Liver (tissue), 9 donors: ENCODE measurements around the gene DNAAF5. TPM values are rescaled to one million over a fixed set of nuclear protein-coding genes. Genes with fewer than 3 reads are reported as not detected.

Experiments
- DNase-seq: peaks from one replicate; pipeline ENCODE4 v3.0.0-alpha.2; 2017; ENCODE audit warnings: low spot score
- H3K27ac ChIP-seq, 2 donors: one replicate each; pipeline ENCODE4 v1.7.0; 2013; ENCODE audit warnings: inconsistent platforms in 2 of 2, low read length in 2 of 2, control low read depth in 1 of 2, low read depth in 1 of 2, mild to moderate bottlenecking in 1 of 2
- H3K27me3 ChIP-seq, 4 donors: one replicate each; pipeline versions ENCODE4 v1.6.1 to v1.7.0; 2013; ENCODE audit warnings: low read length in 3 of 4, inconsistent platforms in 1 of 4, mild to moderate bottlenecking in 1 of 4, moderate library complexity in 1 of 4; ENCODE audit not compliant: control insufficient read depth in 4 of 4, insufficient read depth in 4 of 4
- H3K36me3 ChIP-seq, 4 donors: one replicate each; pipeline versions ENCODE4 v1.6.1 to v1.7.0; 2013; ENCODE audit warnings: low read length in 3 of 4, mild to moderate bottlenecking in 3 of 4, low read depth in 1 of 4, moderate library complexity in 1 of 4; ENCODE audit not compliant: control insufficient read depth in 4 of 4, insufficient read depth in 3 of 4
- H3K4me1 ChIP-seq, 4 donors: one replicate each; pipeline versions ENCODE4 v1.6.1 to v1.7.0; 2013; ENCODE audit warnings: low read length in 3 of 4, mild to moderate bottlenecking in 3 of 4, moderate library complexity in 1 of 4; ENCODE audit not compliant: control insufficient read depth in 4 of 4, insufficient read depth in 4 of 4
- H3K4me3 ChIP-seq, 3 donors: one replicate each; pipeline versions ENCODE4 v1.6.1 to v1.7.0; 2013; ENCODE audit warnings: low read length in 3 of 3, control low read depth in 1 of 3, low read depth in 1 of 3, mild to moderate bottlenecking in 1 of 3
- H3K9ac ChIP-seq, 2 donors: one replicate each; pipeline ENCODE4 v1.7.0; 2013; ENCODE audit warnings: low read length in 2 of 2, mild to moderate bottlenecking in 2 of 2, moderate library complexity in 2 of 2, control low read depth in 1 of 2, low read depth in 1 of 2
- H3K9me3 ChIP-seq, 4 donors: one replicate each; pipeline versions ENCODE4 v1.6.1 to v1.7.0; 2013; ENCODE audit warnings: low read length in 3 of 4; ENCODE audit not compliant: control insufficient read depth in 4 of 4
- EGR1 ChIP-seq, 2 donors: IDR thresholded peaks; 2 replicates each; pipeline ENCODE4 v1.6.1; 2016 to 2018; ENCODE audit warnings: antibody characterized with exemption in 2 of 2, low read depth in 2 of 2
- FOXA1 ChIP-seq: IDR thresholded peaks from 2 replicates; pipeline ENCODE4 v1.6.1; 2016; ENCODE audit warnings: antibody characterized with exemption
- FOXA2 ChIP-seq: IDR thresholded peaks from 2 replicates; pipeline ENCODE4 v1.6.1; 2016; ENCODE audit warnings: antibody characterized with exemption
- GABPA ChIP-seq, 2 donors: IDR thresholded peaks in 1 of 2; conservative IDR thresholded peaks in 1 of 2; 2 replicates each; pipeline ENCODE4 v1.6.1; 2016; ENCODE audit warnings: antibody characterized with exemption in 2 of 2, mild to moderate bottlenecking in 1 of 2, moderate library complexity in 1 of 2
- HNF4A ChIP-seq, 2 donors: conservative IDR thresholded peaks; 2 replicates each; pipeline ENCODE4 v1.6.1; 2016; ENCODE audit warnings: antibody characterized with exemption in 2 of 2, mild to moderate bottlenecking in 2 of 2
- HNF4G ChIP-seq: IDR thresholded peaks from 2 replicates; pipeline ENCODE4 v1.6.1; 2016; ENCODE audit warnings: antibody characterized with exemption
- JUND ChIP-seq, 2 donors: IDR thresholded peaks; 2 replicates each; pipeline ENCODE4 v1.6.1; 2016; ENCODE audit warnings: antibody characterized with exemption in 2 of 2
- NR2F2 ChIP-seq: IDR thresholded peaks from 2 replicates; pipeline ENCODE4 v1.6.1; 2016; ENCODE audit warnings: antibody characterized with exemption
- RXRA ChIP-seq, 2 donors: IDR thresholded peaks; 2 replicates each; pipeline ENCODE4 v1.6.1; 2017 to 2018; ENCODE audit warnings: antibody characterized with exemption in 2 of 2, mild to moderate bottlenecking in 1 of 2
- SP1 ChIP-seq: IDR thresholded peaks from 2 replicates; pipeline ENCODE4 v1.6.1; 2018; ENCODE audit warnings: antibody characterized with exemption, mild to moderate bottlenecking
- TAF1 ChIP-seq: conservative IDR thresholded peaks from 2 replicates; pipeline ENCODE4 v1.6.1; 2016; ENCODE audit warnings: antibody characterized with exemption, mild to moderate bottlenecking
- YY1 ChIP-seq: IDR thresholded peaks from 2 replicates; pipeline ENCODE4 v1.6.1; 2016; ENCODE audit warnings: antibody characterized with exemption, mild to moderate bottlenecking
- WGBS: extraction: QIAGEN DNeasy Blood & Tissue Kit; methylation state at CpG from one replicate; pipeline ENCODE4 v1.1.7; 2013; 5-methylcytosine and 5-hydroxymethylcytosine counted together
- polyA plus RNA-seq, 2 donors: library from polyadenylated mRNA; stranded (reverse) in 1 of 2; unstranded in 1 of 2; fragments of 200-250 nt in 1 of 2; fragments of >200 nt in 1 of 2; fragmentation: Nextera tagmentation in 1 of 2; extraction: Ambion mirVana in 1 of 2; gene quantifications; one replicate each; pipeline versions ENCODE4 v1.2.1 to v1.2.3, GENCODE V29; 2013 to 2015
- total RNA-seq, 2 donors: library from RNA; depleted of rRNA; stranded (reverse); fragments of >200 nt; gene quantifications; one replicate each; pipeline ENCODE4 v1.2.3, GENCODE V29; 2014
- TF ChIP-seq, protein P1 (sequence below): IDR thresholded peaks from 2 replicates; pipeline ENCODE4 v1.6.1; 2016; ENCODE audit warnings: antibody characterized with exemption
- TF ChIP-seq, protein P2 (sequence below): IDR thresholded peaks from 2 replicates; pipeline ENCODE4 v1.6.1; 2016; ENCODE audit warnings: antibody characterized with exemption
- TF ChIP-seq, protein P3 (sequence below): IDR thresholded peaks from 2 replicates; pipeline ENCODE4 v1.6.1; 2016; ENCODE audit warnings: antibody characterized with exemption, mild to moderate bottlenecking
- donor health status: healthy.
- donor health status: healthy.
- donor health status: healthy.
- donor health status: healthy.
- donor health status: healthy.

Gene DNAAF5
- total and polyA plus RNA-seq, 4 donors, result 3.1 to 11.1 (median 9.5) TPM

- no peaks in the 10 kb centered on the region for H3K9me3 ChIP-seq
- peaks cover 0 to 4% (median 3%) of the 10 kb centered on the region in 4 donors for H3K36me3 ChIP-seq
- no peak for DNase-seq
- H3K9ac ChIP-seq, result no peak overlapping the region
- 93% methylated on average over 8 of the region's 8 CpGs for WGBS
- TF ChIP-seq HNF4A (conservative IDR thresholded peaks at IDR 0.05) (no peak), HNF4G (no peak), RXRA (IDR thresholded peaks at IDR 0.05) (no peak), FOXA2 (no peak)
- TF ChIP-seq, protein P1, sequence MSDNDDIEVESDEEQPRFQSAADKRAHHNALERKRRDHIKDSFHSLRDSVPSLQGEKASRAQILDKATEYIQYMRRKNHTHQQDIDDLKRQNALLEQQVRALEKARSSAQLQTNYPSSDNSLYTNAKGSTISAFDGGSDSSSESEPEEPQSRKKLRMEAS, result no peak
- TF ChIP-seq, protein P2, sequence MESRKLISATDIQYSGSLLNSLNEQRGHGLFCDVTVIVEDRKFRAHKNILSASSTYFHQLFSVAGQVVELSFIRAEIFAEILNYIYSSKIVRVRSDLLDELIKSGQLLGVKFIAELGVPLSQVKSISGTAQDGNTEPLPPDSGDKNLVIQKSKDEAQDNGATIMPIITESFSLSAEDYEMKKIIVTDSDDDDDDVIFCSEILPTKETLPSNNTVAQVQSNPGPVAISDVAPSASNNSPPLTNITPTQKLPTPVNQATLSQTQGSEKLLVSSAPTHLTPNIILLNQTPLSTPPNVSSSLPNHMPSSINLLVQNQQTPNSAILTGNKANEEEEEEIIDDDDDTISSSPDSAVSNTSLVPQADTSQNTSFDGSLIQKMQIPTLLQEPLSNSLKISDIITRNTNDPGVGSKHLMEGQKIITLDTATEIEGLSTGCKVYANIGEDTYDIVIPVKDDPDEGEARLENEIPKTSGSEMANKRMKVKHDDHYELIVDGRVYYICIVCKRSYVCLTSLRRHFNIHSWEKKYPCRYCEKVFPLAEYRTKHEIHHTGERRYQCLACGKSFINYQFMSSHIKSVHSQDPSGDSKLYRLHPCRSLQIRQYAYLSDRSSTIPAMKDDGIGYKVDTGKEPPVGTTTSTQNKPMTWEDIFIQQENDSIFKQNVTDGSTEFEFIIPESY, result no peak
- no peaks in the 10 kb centered on the region for H3K27me3 ChIP-seq
- H3K4me1 ChIP-seq, result peaks cover 7 to 13% (median 10%) of the 10 kb centered on the region in 4 donors
- H3K4me3 ChIP-seq, result peak overlapping the region; percentile 81 to 93 (median 84)
- H3K27ac ChIP-seq, result no peak overlapping the region
Observed at GRCh38 chr7:725223-726005, 1.1 kb upstream of the DNAAF5 start.

GRCh38 chr7:726854-727103 lies 280 bp downstream of the DNAAF5 start:
- Histone ChIP-seq H3K4me1 (peaks cover 8 to 14% (median 10%) of the 10 kb centered on the region in 4 donors), H3K36me3 (peaks cover 0 to 6% (median 3%) of the 10 kb centered on the region in 4 donors), H3K4me3 (peak overlapping the region; percentile 81 to 93 (median 84)), H3K27me3 (no peaks in the 10 kb centered on the region), H3K9me3 (no peaks in the 10 kb centered on the region), H3K27ac (no peak overlapping the region), H3K9ac (no peak overlapping the region)
- no peak for TF ChIP-seq YY1
- no peak for TF ChIP-seq TAF1
- TF ChIP-seq GABPA (IDR thresholded peaks at IDR 0.05 in 1 of 2, conservative IDR thresholded peaks at IDR 0.05 in 1 of 2), result no peak
- TF ChIP-seq EGR1 (IDR thresholded peaks at IDR 0.05; ENCODE audit: low read depth in 2 of 2), result no peak
- no peak for TF ChIP-seq FOXA1
- TF ChIP-seq JUND (IDR thresholded peaks at IDR 0.05), result no peak
- TF ChIP-seq, protein P3, sequence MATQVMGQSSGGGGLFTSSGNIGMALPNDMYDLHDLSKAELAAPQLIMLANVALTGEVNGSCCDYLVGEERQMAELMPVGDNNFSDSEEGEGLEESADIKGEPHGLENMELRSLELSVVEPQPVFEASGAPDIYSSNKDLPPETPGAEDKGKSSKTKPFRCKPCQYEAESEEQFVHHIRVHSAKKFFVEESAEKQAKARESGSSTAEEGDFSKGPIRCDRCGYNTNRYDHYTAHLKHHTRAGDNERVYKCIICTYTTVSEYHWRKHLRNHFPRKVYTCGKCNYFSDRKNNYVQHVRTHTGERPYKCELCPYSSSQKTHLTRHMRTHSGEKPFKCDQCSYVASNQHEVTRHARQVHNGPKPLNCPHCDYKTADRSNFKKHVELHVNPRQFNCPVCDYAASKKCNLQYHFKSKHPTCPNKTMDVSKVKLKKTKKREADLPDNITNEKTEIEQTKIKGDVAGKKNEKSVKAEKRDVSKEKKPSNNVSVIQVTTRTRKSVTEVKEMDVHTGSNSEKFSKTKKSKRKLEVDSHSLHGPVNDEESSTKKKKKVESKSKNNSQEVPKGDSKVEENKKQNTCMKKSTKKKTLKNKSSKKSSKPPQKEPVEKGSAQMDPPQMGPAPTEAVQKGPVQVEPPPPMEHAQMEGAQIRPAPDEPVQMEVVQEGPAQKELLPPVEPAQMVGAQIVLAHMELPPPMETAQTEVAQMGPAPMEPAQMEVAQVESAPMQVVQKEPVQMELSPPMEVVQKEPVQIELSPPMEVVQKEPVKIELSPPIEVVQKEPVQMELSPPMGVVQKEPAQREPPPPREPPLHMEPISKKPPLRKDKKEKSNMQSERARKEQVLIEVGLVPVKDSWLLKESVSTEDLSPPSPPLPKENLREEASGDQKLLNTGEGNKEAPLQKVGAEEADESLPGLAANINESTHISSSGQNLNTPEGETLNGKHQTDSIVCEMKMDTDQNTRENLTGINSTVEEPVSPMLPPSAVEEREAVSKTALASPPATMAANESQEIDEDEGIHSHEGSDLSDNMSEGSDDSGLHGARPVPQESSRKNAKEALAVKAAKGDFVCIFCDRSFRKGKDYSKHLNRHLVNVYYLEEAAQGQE, result no peak
- TF ChIP-seq, protein P1, result no peak
- TF ChIP-seq HNF4A (conservative IDR thresholded peaks at IDR 0.05), result no peak
- TF ChIP-seq RXRA (IDR thresholded peaks at IDR 0.05), result no peak
- TF ChIP-seq, protein P2, result no peak
- TF ChIP-seq NR2F2, result no peak
- TF ChIP-seq SP1, result no peak
- no peak for DNase-seq
- WGBS, result under 1% methylated on average over 39 of the region's 39 CpGs
